Loucy (cell line): ENCODE data around the gene PRICKLE2.

Experiments used
- CTCF ChIP-seq: fragments of 200-600 bp; sonication (generic); conservative IDR thresholded peaks from 2 replicates; pipeline ENCODE4 v1.5.1; 2014; ENCODE audit warnings: mild to moderate bottlenecking, antibody characterized with exemption, low read length
- EZH2phosphoT487 ChIP-seq: fragments of 200-600 bp; IDR thresholded peaks from 2 replicates; pipeline ENCODE4 v1.6.1; 2018; ENCODE audit warnings: antibody characterized with exemption, mild to moderate bottlenecking, moderate library complexity, borderline replicate concordance

- TF ChIP-seq CTCF (no peak), EZH2phosphoT487 (no peak)
These were observed 168.6 kb downstream of the PRICKLE2 start for GRCh38 chr3:64056606-64057180.
